ENCODE measurements around the gene SORCS2.

- no peak for TF ChIP-seq CTCF (IDR thresholded peaks at IDR 0.05; ENCODE audit: low read depth, low read length)
- TF ChIP-seq EZH2phosphoT487 (IDR thresholded peaks at IDR 0.05; ENCODE audit: low read depth) = no peak
Observed at GRCh38 chr4:7155590-7156071, 36.7 kb upstream of the SORCS2 start.
